IMR-90 (cell line): ENCODE measurements around the gene SLC5A11.

Experiments used
- CEBPB ChIP-seq: IDR thresholded peaks from 2 replicates; pipeline ENCODE4 v1.6.1; 2012; ENCODE audit warnings: low read depth, low read length, improper control_type of control experiment
- CHD1 ChIP-seq: IDR thresholded peaks from 2 replicates; pipeline ENCODE4 v1.6.1; 2012; ENCODE audit warnings: low read depth, low read length, improper control_type of control experiment
- CTCF ChIP-seq: conservative IDR thresholded peaks from 2 replicates; pipeline ENCODE4 v1.5.1; 2012; ENCODE audit warnings: mild to moderate bottlenecking, low read depth, low read length, improper control_type of control experiment
- FOS ChIP-seq: fragments of 150-350 bp; IDR thresholded peaks from 2 replicates; pipeline ENCODE4 v1.6.1; 2016; ENCODE audit warnings: low read depth, low read length
- MAFK ChIP-seq: IDR thresholded peaks from 2 replicates; pipeline ENCODE4 v1.6.1; 2012; ENCODE audit warnings: low read depth, low read length, improper control_type of control experiment
- MAZ ChIP-seq: IDR thresholded peaks from 2 replicates; pipeline ENCODE4 v1.6.1; 2012; ENCODE audit warnings: low read depth, mild to moderate bottlenecking, low read length, improper control_type of control experiment, moderate library complexity, borderline replicate concordance
- MXI1 ChIP-seq: IDR thresholded peaks from 2 replicates; pipeline ENCODE4 v1.6.1; 2012; ENCODE audit warnings: low read depth, mild to moderate bottlenecking, low read length, moderate library complexity, borderline replicate concordance
- NFE2L2 ChIP-seq: fragments of 150-350 bp; IDR thresholded peaks from 2 replicates; pipeline ENCODE4 v1.6.1; 2016; ENCODE audit warnings: low read depth, mild to moderate bottlenecking, low read length
- POLR2A ChIP-seq: IDR thresholded peaks from 2 replicates; pipeline ENCODE4 v1.6.1; 2012; ENCODE audit warnings: mild to moderate bottlenecking, low read depth, low read length
- RAD21 ChIP-seq: IDR thresholded peaks from 2 replicates; pipeline ENCODE4 v1.6.1; 2012; ENCODE audit warnings: low read length, improper control_type of control experiment
- RFX5 ChIP-seq: IDR thresholded peaks from 2 replicates; pipeline ENCODE4 v1.8.0; 2012; ENCODE audit warnings: low read depth, mild to moderate bottlenecking, low read length, moderate library complexity
- TF ChIP-seq, protein P1 (sequence below): fragments of 150-350 bp; IDR thresholded peaks from 2 replicates; pipeline ENCODE4 v1.6.1; 2016; ENCODE audit warnings: low read depth, mild to moderate bottlenecking, low read length, moderate library complexity, borderline replicate concordance
- TF ChIP-seq, protein P2 (sequence below): fragments of 150-350 bp; IDR thresholded peaks from 2 replicates; pipeline ENCODE4 v1.6.1; 2017; ENCODE audit warnings: mild to moderate bottlenecking, antibody characterized with exemption, low read length, low read depth

DNA sequence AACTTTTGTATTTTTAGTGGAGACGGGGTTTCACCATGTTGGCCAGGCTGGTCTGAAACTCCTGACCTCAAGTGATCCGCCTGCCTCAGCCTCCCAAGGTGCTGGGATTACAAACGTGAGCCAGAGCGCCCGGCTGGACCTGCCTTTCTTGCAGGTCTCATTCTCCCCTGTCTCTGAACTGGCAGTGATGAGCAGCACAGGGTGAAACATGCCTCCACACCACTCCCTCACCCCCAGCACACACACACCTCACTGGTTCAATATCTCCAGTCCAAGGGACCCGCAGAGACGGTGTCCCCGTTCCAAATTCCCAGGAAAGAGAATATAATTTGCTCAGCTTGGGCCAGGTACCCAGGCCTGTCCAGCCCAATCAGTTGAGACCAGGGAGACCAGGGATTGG, 23.3 kb downstream of the SLC5A11 start:
- TF ChIP-seq CTCF: no peak
- no peak for TF ChIP-seq MXI1
- no peak for TF ChIP-seq RFX5
- no peak for TF ChIP-seq RAD21
- TF ChIP-seq FOS: no peak
- no peak for TF ChIP-seq POLR2A
- no peak for TF ChIP-seq MAZ
- no peak for TF ChIP-seq NFE2L2
- TF ChIP-seq, protein P1, sequence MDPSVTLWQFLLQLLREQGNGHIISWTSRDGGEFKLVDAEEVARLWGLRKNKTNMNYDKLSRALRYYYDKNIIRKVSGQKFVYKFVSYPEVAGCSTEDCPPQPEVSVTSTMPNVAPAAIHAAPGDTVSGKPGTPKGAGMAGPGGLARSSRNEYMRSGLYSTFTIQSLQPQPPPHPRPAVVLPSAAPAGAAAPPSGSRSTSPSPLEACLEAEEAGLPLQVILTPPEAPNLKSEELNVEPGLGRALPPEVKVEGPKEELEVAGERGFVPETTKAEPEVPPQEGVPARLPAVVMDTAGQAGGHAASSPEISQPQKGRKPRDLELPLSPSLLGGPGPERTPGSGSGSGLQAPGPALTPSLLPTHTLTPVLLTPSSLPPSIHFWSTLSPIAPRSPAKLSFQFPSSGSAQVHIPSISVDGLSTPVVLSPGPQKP: no peak
- no peak for TF ChIP-seq CEBPB
- TF ChIP-seq CHD1: no peak
- TF ChIP-seq, protein P2, sequence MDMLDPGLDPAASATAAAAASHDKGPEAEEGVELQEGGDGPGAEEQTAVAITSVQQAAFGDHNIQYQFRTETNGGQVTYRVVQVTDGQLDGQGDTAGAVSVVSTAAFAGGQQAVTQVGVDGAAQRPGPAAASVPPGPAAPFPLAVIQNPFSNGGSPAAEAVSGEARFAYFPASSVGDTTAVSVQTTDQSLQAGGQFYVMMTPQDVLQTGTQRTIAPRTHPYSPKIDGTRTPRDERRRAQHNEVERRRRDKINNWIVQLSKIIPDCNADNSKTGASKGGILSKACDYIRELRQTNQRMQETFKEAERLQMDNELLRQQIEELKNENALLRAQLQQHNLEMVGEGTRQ: no peak
- no peak for TF ChIP-seq MAFK
